ENCODE data around the gene CHRNE. TPM values are rescaled to one million over a fixed set of nuclear protein-coding genes. Genes with fewer than 3 reads are reported as not detected.
"Not testable (repeated sequence)": the region's sequence is repeated elsewhere in the genome, so short reads cannot be mapped to it uniquely, and the experiment has no call there.

Gene CHRNE
- total RNA-seq, 2 experiments from 2014 or later = 0.65 to 1.1 TPM

DNA sequence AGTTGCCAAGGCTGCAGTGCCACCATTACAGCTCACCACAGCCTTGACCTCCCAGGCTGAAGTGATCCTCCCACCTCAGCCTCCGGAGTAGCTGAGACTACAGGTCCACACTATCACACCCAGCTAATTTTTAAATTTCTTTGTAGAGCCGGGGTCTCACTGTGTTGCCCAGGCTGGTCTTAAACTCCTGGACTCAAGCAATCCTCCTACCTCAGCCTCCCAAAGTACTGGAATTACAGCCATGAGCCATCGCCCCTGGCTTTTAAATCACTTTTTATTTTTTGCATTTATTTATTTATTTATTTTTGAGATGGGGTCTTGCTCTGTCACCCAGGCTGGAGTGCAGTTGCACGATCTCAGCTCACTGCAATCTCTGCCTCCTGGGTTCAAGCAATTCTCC lies 11.7 kb upstream of the CHRNE start:
- H3K4me3 Mint-ChIP-seq; H3K27me3 Mint-ChIP-seq; H3K9me3 Mint-ChIP-seq; H3K27ac Mint-ChIP-seq; H3K4me1 Mint-ChIP-seq; DNase-seq; H3K36me3 Mint-ChIP-seq; ATAC-seq (ENCODE audit: low read depth): not testable (repeated sequence)
- POLR2A ChIA-PET = interaction anchor here (0.9 kb wide), 1 partner anchor 26 kb away, joined by 3 read pairs; the partner anchor contains the start of genes RNF167 and SLC25A11

DNA sequence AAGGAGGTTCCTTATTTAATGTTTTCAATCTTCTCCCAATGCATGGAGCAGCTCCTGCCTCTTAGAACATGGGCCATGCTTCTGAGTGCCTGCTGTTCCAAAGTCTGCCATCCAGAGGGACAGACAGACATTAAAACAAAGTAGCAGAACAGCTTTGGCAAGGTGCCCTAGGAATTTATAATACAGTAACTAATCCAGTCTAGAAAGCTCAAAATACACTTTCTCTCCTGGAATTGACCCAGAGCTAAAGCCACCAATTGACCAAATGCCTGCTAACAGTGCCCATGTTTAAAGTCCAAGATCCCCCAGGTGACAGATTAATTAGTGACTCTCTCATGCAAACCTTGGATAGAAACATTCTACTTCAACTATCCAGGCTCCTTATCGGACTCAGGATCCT lies 11.1 kb upstream of the CHRNE start:
- H3K27me3 Mint-ChIP-seq = peaks cover 9% of the 10 kb centered on the region
- H3K9me3 Mint-ChIP-seq = no peaks in the 10 kb centered on the region
- DNase-seq (no peak), ATAC-seq (ENCODE audit: low read depth) (no peak)
- H3K36me3 Mint-ChIP-seq = peaks cover 1% of the 10 kb centered on the region
- no peak overlapping the region for H3K27ac Mint-ChIP-seq
- H3K4me1 Mint-ChIP-seq = no peaks in the 10 kb centered on the region
- POLR2A ChIA-PET = interaction anchor here (0.6 to 0.9 kb wide), 3 partner anchors 26 to 53 kb away, joined by 3 read pairs; partner anchors contain the start of genes RNF167 and SLC25A11
- no peak overlapping the region for H3K4me3 Mint-ChIP-seq

- DNase-seq (peak; percentile 82), ATAC-seq (ENCODE audit: low read depth) (peak; percentile 96)
- Mint-ChIP-seq H3K9me3 (no peaks in the 10 kb centered on the region), H3K4me3 (no peak overlapping the region), H3K36me3 (peaks cover 1% of the 10 kb centered on the region), H3K27ac (no peak overlapping the region), H3K27me3 (peaks cover 12% of the 10 kb centered on the region), H3K4me1 (no peaks in the 10 kb centered on the region)
- POLR2A ChIA-PET = interaction anchor here (0.5 to 2.7 kb wide), 19 partner anchors 9 to 586 kb away, joined by 3 to 19 read pairs (median 4); partner anchors contain the start of genes C17orf107, PFN1, RNF167 and SLC25A11
Observed at GRCh38 chr17:4908711-4909496, 6.0 kb upstream of the CHRNE start.

DNA sequence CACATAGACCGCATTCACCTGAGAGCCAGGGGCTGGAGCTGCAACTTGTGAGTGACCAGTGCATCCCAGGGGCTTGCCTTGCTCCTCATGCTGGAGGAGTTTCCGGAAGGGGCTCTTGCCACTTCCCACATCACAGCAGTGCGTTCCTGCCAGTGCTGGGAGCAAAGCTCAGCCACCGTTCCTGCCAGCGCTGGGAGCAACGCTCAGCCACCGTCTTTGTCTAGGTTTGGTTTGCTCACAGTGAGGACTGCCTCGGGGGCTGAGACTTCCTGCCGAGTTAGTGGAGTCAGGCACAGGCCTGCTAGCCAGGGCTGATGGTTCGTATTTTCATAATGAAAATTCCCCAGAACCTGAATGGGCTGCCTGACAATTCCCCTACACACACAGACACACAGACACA lies 5.4 kb upstream of the CHRNE start:
- Mint-ChIP-seq H3K27ac (no peak overlapping the region), H3K36me3 (peaks cover 1% of the 10 kb centered on the region), H3K4me1 (peaks cover 4% of the 10 kb centered on the region), H3K9me3 (no peaks in the 10 kb centered on the region), H3K27me3 (peaks cover 11% of the 10 kb centered on the region), H3K4me3 (no peak overlapping the region)
- POLR2A ChIA-PET = interaction anchor here (0.6 to 2.7 kb wide), 8 partner anchors 28 to 586 kb away, joined by 3 to 19 read pairs (median 6); partner anchors contain the start of genes PFN1, RNF167, SLC25A11 and SPAG7
- peak; percentile 34 for ATAC-seq (ENCODE audit: low read depth)
- DNase-seq = peak; percentile 41

- peaks cover 14% of the 10 kb centered on the region for H3K4me1 Mint-ChIP-seq
- ATAC-seq (ENCODE audit: low read depth); H3K27ac Mint-ChIP-seq; POLR2A ChIA-PET; H3K4me3 Mint-ChIP-seq; H3K27me3 Mint-ChIP-seq; H3K9me3 Mint-ChIP-seq; DNase-seq; H3K36me3 Mint-ChIP-seq: not testable (repeated sequence)
Observed at GRCh38 chr17:4906642-4907041, 3.7 kb upstream of the CHRNE start.

- ATAC-seq (ENCODE audit: low read depth) (no peak), DNase-seq (no peak)
- peaks cover 21% of the 10 kb centered on the region for H3K4me1 Mint-ChIP-seq
- no peaks in the 10 kb centered on the region for H3K9me3 Mint-ChIP-seq
- H3K4me3 Mint-ChIP-seq = no peak overlapping the region
- peak overlapping the region; percentile 41 for H3K27ac Mint-ChIP-seq
- H3K36me3 Mint-ChIP-seq = no peaks in the 10 kb centered on the region
- H3K27me3 Mint-ChIP-seq = peaks cover 9% of the 10 kb centered on the region
- POLR2A ChIA-PET = interaction anchor here (1.2 to 1.3 kb wide), 3 partner anchors 38 to 193 kb away, joined by 3 to 5 read pairs (median 4); partner anchors contain the start of genes RNF167, SLC25A11 and SPAG7
Observed at GRCh38 chr17:4902540-4902939, 358 bp downstream of the CHRNE start.

DNA sequence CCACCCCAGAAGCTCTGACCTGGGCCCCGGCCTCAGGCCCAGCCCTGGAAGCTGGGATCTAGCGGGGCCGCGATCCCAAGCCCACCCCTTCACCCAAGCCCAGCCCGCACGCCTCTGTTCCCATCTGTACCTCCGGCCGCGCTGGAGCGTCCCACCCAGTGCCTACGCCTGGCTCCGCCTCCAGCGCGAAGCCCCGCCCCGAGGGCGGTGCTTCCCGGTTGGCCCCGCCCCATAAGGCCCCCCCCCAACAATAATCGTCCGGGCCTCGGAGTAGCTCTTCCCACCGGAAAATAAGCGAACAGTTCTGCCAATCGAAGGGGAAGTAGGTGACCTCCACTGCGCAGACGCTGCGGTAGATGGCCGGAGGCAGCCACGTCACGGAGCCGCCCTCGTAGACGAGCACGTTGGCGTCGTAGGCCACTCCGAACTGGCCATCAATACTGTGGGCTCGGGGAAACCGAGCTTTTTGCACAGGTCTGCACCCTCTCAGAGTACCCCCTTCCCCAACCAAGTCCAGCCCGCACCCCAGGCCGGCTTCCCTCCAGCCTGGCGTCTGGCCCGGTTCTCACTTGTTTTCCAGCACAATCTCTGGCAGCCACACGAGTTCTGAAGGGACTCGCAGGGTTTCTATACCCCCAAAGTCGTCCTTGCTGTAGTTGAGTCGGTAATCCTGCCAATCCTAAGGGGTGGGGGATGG lies 1.1 kb downstream of the CHRNE start:
- no peak overlapping the region for H3K27ac Mint-ChIP-seq
- peak; percentile 41 for DNase-seq

DNA sequence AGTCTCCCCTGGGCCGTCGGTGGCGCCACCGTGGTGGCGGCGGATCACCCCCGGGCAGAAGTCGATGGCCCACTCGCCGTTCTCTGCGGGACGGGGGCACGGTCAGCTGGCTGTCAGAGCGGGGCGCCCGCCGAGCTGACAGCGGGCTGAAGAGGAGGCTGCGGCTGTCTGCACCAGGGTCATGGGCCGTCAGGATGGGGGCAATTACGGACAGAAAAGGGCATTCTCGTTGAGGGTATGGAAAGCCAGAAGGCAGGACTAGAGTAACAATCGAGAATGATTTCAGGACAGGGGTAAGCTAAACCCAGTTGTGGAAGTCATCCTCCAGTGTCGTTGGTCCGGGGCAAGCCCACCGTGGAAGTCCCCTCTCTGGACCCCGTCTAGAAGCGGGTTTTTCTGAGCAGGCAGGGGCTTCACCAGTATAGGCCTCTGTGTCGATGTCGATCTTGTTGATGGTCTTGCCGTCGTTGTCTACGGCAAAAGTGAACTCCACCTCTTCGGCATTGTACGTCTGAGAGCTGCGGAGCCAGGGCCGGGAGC lies 1.7 kb downstream of the CHRNE start:
- Mint-ChIP-seq H3K9me3 (no peaks in the 10 kb centered on the region), H3K27ac (peak overlapping the region; percentile 73), H3K4me3 (peak overlapping the region; percentile 88), H3K36me3 (peaks cover 3% of the 10 kb centered on the region), H3K4me1 (peaks cover 21% of the 10 kb centered on the region), H3K27me3 (peaks cover 9% of the 10 kb centered on the region)
- ATAC-seq (ENCODE audit: low read depth) (no peak), DNase-seq (no peak)
- POLR2A ChIA-PET = interaction anchor here (0.9 to 1.7 kb wide), 4 partner anchors 17 to 192 kb away, joined by 3 to 8 read pairs (median 4); partner anchors contain the start of genes PFN1, RNF167 and SLC25A11

More for the DNA sequence above, 1.1 kb downstream of the CHRNE start:
- Mint-ChIP-seq H3K27me3 (peaks cover 9% of the 10 kb centered on the region), H3K4me3 (no peak overlapping the region), H3K36me3 (peaks cover 2% of the 10 kb centered on the region), H3K4me1 (peaks cover 21% of the 10 kb centered on the region), H3K9me3 (no peaks in the 10 kb centered on the region)
- POLR2A ChIA-PET = interaction anchor here (0.9 to 1.7 kb wide), 4 partner anchors 16 to 193 kb away, joined by 3 to 8 read pairs (median 4); partner anchors contain the start of genes PFN1, RNF167 and SLC25A11
- no peak for ATAC-seq (ENCODE audit: low read depth)

DNA sequence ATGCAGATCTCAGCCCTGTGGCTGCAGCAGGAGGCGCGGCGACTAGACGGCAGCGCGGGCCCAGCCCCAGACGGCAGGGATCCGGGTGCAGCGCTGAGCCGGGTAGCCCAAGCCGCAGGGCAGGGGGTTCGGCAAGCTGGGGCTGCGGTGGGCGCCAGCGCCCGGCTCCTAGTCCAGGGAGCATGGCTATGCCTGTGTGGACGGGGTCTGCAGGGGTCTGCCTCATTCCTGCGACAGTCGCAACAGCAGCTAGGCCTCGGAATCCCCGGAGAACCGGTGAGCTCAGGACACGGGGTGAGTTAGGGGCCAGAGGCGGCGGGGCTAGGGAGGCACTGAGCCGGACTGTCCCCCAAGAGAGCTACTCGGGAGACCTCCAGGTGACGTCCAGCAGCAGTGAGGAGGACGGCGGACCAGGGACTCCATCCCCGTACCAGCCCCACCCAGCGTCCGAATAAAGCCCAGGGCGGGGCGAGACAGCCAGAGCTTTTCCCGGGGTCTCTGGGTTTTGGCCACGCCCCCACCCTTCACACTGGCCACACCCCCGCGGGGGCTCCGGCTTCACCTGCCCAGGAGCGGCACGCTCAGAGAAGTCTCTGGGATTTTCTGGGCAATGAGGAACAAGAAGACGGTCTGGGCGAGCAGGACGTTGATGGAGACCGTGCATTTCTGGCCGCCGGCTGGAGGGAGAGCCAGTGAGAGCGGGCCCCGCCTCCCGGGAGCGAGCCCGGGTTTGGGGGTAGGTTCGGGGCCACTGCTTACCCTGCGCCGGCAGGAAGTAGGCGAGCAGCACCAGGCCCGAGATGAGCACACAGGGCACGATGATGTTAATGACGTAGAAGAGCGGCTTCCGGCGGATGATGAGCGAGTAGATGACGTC lies 2.4 kb downstream of the CHRNE start:
- no peaks in the 10 kb centered on the region for H3K9me3 Mint-ChIP-seq
- ATAC-seq (ENCODE audit: low read depth) (peak; percentile 57), DNase-seq (peak; percentile 64)
- H3K27me3 Mint-ChIP-seq = peaks cover 9% of the 10 kb centered on the region
- H3K27ac Mint-ChIP-seq = peak overlapping the region; percentile 73
- H3K36me3 Mint-ChIP-seq = peaks cover 5% of the 10 kb centered on the region
- H3K4me1 Mint-ChIP-seq = peaks cover 21% of the 10 kb centered on the region
- peak overlapping the region; percentile 88 for H3K4me3 Mint-ChIP-seq
- POLR2A ChIA-PET = interaction anchor here (0.6 to 2.2 kb wide), 6 partner anchors 9 to 190 kb away, joined by 3 to 8 read pairs (median 4); partner anchors contain the start of genes ARRB2, PFN1 and PLD2

- Mint-ChIP-seq H3K9me3 (no peaks in the 10 kb centered on the region), H3K4me3 (peak within 1 kb of the TSS; percentile 88), H3K4me1 (peaks cover 21% of the 10 kb centered on the region), H3K36me3 (peaks cover 5% of the 10 kb centered on the region), H3K27ac (peak within 1 kb of the TSS; percentile 84), H3K27me3 (peaks cover 6% of the 10 kb centered on the region)
- DNase-seq (peak; percentile 87), ATAC-seq (ENCODE audit: low read depth) (peak; percentile 71)
- POLR2A ChIA-PET = interaction anchor here (0.6 to 2.2 kb wide), 13 partner anchors 9 to 344 kb away, joined by 3 to 8 read pairs (median 3); partner anchors contain the start of genes ARRB2, MYBBP1A, PFN1 and PLD2
Observed at GRCh38 chr17:4899341-4900230, 3.3 kb downstream of the CHRNE start, which contains the start of gene C17orf107. Gene C17orf107 (plus strand): TSS chr17:4899536. CDS start chr17:4899763, 227 bp downstream.

- POLR2A ChIA-PET = interaction anchor here (0.7 to 2.2 kb wide), 10 partner anchors 8 to 344 kb away, joined by 3 to 8 read pairs (median 4); partner anchors contain the start of genes ARRB2, MYBBP1A, PFN1 and RNF167
- Mint-ChIP-seq H3K4me1 (peaks cover 21% of the 10 kb centered on the region), H3K27ac (no peak overlapping the region), H3K27me3 (peaks cover 6% of the 10 kb centered on the region), H3K9me3 (no peaks in the 10 kb centered on the region), H3K36me3 (peaks cover 5% of the 10 kb centered on the region), H3K4me3 (peak overlapping the region; percentile 88)
- DNase-seq = no peak
- ATAC-seq (ENCODE audit: low read depth) = peak; percentile 1
Observed at GRCh38 chr17:4898927-4899326, 4.0 kb downstream of the CHRNE start.

Measured in activated naive CD8-positive, alpha-beta T cell treated with anti-CD3 and anti-CD28 coated beads, Interleukin-2, amount 10 ng/mL, durations not matched to agents 7 days and 5 days (primary cell).